HS-5 (cell line): ENCODE results near the gene MAT2B.
"Not testable (repeated sequence)": the region's sequence is repeated elsewhere in the genome, so short reads cannot be mapped to it uniquely, and the experiment has no call there.

Experiments
- DNase-seq: peaks from one replicate; pipeline ENCODE4 v3.0.0-alpha.2; 2012; ENCODE audit warnings: low read depth

MAT2B gene

DNA sequence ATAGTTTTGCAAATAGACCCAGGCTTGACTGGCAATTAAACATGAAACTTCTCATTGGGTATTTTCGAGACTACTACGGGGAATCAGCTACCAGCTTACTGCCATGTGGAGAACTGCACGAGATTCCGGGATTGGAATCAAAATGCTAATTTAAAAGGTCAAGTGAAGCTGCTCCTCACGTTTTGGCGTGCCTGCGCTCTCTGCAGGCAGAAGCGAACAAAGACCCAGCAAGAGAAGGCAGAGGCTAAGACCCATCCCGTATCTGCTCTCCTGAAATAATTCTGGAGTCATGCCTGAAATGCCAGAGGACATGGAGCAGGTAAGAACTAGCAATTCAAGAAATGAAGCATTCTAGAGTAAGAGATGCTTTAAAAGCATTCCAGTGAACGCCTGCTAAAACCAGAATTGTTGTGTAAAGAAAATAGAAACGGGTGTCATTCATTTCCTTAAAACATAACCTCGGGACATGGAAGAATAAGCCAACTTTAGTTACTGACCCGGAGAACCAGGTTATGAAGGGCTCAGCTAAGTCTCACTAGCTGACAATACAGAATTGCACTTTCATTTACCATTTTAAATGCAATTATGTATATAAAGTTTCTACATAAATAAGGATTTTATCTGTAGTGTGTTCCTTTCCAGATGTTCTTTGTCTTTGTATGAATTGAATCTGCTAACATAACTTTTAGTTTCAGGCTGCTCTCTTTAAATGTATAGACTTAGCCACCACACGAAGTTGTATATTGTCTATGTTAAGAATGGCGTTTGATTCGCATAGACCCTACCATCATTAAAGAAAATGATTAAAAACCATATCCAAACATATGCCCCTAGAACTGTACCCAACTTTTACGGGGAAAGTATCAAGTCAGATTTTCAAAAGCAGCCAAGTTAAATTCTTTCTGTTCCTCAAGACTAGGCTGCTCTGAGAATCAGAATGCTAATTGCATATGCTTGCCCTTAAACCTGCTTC, 2.0 kb upstream of the MAT2B start:
- peak; percentile 56 for DNase-seq

DNA sequence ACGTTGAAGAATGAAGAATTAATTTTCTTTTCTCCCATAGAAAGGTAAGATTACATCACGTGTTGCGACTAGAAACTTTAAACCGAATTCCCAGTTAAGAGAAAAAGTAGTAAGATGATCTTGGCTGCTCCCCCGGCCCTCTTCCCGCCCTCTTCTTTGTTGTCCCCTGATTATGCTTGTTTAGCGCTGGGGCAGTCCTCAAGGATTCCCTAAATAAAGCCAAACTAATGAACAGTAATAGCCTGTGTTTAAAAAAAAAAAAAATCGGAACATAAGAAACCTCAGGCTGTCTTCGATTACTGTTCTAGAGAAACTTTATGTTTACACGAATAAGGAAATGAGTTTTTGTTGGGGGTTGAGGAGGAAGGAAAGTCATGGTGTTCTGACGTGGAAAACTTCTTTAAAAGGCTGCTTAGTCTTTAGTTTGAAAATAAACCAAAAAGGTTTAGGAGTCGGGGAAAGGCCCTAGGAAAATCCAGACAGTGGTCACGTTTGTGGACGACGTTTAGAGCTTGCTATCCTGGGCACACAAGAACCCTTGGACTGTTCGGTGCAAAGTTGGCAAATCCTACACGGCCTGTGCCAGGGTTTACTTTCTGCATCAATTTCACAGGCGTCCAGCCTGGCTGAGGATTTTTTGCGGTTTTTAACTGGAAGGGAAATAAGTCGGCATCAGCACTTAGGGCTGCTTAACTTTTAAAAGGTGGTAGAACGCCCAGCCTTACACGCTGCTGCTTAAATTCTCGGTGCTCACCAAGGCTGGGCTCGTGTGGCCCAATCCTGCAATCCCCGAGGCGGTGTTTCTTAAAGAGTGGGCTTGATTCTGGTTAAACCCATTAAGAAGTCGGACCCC, 1.1 kb upstream of the MAT2B start:
- no peak for DNase-seq

DNA sequence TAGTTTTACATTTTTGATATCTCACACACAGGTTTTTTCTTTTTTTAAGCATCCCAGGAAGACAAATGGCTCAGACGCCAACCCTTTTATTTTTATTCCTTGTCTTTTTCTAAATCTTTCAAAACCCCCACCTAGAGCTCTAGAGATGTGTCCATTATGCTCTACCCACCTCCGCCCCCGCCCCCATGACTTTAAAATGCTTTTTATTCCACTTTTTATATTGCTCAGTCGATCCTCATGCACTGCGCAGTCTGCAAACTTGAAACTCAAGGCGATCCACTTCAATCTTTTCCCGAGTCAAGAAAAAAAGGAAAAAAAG, 411 bp upstream of the MAT2B start:
- DNase-seq, result no peak

DNA sequence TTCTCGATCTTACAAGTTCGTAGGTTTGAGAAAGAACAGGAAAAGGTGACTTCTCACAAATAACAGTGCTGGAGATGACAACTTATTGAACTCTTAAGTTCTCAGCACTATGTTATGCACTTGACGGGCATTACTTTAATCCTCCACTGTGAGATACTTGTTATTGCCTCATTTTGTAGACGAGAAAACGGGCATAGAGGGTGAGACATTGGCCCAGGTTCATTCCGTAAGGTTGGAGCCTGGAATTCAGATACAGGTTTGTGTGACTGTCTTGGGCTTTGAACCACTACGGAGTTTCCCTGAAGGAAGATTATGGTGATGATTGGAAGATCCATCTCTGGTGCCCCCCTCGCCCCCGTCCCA, 657 bp downstream of the MAT2B start:
- DNase-seq, result no peak

DNA sequence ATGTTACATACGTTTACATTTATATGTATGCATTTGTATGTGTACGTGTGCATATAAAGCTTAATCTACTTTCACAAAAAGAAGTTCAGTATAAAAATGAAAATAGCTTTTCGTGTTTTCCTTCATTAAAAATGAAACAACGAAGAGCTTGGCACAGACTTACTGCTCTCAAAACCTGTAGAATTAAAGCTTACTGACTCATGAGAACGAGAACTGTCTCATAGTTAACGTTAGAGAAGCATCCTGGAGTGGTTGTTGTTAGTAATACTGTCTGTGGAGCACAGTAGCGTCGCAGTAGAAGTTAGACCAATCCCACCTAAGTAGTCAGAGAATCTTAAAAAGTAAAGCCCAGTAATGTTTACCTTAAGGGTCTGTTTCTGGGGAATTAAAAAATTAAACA, 1.3 kb downstream of the MAT2B start:
- DNase-seq, result no peak

DNA sequence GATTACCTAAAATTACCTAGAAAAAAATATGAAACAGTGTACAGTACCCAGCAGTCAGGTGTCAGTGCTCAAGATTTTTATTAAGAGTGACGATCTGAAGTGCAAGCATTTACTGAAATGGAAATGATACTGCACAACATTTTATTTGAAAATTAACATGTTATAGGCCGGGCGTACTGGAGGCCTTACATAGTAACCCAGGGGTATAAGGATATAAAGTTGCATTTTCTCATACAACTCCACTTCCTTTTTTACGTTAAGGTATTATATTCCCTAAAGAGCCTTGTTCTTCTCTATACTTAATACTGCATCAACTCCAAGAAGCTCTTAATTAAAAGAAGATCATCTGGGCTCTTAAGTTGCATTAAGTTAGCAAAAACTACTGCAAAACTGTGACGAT, 3.3 kb downstream of the MAT2B start:
- DNase-seq, result no peak

DNA sequence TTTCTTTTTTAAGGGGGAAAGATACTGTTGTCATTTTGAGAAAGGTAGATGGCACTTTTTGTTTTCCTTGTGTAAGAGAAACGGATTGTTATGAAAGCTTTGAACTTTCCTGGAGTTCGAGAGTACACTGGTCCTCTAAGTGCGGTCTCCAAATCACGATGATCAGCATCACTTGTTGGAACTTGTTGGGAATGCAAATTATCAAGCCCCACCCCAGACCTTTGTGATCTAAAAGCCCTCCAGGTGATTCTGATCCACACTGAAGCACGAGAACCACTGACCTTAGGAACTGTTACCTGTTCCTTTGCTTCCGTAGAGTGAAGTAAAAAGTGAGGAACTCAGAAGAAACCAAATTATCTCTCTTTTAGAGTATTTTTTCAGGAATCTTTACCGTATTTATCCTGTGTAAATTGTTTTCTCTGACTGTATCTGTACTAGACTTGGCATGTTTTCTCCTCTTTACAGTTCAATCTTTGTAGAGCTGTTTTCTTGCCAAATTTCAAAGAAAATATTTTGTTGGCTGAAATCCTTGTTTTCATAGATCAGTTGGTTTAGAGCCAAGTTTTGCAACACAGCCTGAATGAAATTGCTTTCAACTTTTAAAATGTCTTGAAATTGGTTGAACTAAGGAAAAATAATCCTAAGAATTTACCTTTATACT, 4.0 kb downstream of the MAT2B start:
- no peak for DNase-seq

DNA sequence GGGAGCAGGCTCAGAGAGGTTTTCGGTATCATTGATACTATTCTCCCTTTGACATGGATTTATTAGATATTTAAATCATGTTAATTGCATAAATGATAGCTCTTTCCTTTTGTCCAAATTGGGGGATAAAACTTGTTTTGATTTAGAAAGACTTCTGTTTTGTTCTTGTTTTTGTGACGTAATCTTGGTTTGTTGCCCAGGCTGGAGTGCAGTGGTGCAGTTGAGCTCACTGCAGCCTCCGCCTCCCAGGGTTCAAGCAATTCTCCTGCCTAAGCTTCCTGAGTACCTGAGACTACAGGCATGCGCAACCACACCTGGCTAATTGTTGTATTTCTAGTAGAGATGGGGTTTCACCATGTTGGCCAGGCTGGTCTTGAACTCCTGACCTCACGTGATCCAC, 7.1 kb downstream of the MAT2B start:
- no peak for DNase-seq

DNA sequence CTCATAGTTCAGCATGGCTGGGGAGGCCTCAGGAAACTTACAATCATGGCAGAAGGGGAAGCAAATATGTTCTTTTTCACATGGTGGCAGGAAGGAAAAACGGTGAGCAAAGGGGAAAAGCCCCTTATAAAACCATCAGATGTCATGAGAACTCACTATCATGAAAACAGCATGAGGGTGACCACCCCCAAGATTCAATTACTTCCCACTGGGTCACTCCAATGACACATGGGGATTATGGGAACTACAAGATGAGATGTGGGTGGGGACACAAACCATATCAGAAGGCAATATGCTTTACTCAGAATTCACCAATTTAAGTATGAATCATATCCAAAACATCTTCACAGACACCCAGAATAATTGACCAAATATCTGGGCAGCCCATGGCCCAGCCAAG, 19.7 kb downstream of the MAT2B start:
- no peak for DNase-seq

DNA sequence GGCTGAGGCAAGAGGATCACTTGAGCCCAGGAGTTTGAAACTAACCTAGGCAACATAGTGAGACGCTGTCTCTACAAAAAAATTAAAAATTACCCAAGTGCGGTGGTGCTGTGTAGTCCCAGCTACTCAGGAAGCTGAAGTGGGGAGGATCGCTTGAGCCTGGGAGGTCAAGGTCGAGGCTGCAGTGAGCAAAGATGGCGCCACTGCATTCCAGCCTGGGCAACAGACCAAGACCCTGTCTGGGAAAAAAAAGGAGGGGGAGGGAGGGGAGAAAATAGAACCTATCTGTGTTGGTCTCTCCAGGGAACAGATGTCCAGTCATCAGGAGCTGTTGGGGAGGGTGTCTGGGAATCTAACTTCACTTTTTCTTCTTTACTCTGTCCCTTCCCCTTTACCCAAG, 24.3 kb downstream of the MAT2B start:
- DNase-seq, result no peak

DNA sequence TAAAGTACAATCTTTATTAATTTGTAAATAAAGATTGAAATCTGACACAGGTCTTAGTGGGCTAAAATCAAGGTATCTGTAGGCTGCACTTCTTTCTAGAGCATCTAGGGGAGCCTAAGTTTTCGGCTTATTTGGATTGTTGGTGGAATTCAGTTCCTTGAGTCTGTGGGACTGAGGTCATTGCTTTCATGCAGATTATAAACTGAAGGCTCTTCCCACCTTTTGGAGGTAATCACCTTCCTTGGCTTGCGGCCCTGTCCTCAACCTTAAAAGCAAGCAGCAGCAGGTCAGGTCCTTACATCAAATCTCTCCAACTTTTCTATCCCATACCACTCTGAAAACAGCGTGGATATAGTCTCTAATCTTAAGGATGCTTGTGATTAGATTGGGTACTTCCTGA, 25.9 kb downstream of the MAT2B start:
- DNase-seq, result no peak

DNA sequence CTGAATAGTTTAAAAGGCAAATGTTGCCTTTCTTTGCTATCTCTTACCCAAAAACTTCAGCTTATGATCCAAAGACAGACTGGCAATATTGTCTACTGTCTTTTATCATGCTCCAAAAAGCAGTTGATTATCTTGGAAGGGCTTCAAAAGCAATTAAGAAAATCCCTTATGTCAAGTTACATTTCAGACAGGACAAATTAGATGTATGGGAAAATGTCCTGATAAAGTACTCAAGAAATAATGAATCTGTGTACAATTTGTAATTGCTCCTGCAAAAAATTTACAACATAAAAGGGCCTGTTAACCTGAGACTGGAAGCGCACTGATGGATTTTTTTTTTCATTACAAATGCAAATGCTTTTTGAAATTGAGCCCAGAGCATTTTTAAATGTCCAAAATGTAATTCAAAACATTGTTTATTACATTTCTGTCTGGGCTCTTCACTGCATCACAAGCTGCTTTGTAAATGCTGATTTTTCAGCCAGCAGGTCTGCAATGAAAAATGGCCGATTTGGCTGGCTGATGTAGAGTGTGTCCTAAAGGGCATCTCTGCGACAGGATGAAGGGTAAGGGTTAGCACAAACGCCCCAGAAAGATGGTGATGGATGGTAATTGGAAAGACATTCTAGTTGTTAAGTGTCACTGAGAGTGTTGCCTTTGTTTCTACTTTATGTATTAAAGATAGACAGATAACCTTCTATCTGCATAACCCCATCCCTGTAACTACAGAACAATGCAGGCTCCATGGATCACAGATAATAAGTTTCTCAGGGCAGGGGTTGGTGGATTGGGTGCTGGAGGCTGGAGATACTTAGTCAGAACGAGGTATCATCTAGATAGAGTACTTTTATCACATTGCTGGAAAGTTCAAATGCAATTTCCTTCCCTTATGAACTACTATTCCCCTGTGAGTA, 27.0 kb downstream of the MAT2B start:
- no peak for DNase-seq

DNA sequence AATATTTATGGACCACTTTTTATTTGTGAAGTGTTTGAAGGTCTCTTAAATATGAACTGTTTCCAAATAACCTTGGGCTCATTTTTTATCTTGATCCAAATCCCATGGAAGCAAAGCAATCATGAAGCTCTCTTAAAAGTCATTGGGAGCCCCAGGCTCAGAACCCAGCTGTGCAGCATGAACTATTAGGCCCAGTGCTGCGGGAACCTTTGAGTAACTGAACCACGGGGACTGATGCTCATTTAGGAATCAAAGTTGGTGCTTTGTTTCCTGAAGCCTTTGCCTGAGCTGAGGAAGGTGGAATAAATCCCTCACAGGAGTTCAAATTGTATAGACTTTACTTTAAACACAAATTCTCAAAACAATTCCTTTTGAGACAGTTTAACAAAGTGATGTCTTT, 27.8 kb downstream of the MAT2B start:
- DNase-seq, result no peak

DNA sequence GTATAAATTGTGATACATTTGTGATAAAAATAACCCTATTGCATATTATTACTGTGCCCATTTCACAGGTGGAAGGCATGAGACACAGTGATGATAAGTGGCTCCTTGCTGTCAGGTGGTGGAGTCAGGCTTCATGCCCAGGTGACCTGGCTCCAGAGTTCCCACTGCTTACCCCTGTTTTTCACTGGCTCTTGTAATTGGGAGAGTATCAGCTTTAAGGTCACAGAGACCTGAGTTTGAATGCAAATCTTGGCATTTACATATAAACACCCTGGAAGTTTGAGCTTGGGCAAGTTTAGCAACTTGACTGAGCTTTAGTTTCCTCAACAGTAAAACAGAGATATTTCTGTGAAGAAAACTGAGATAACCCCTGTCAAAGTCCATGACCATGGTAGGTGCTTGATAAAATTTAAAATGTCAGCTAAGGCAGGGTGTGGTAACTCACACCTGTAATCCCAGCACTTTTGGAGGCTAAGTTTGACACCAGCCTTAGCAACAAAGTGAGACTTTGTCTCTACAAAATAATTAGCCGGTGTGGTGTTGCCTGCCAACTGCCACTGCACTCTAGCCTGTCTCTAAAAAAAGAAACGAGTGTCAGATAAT, 29.2 kb downstream of the MAT2B start:
- no peak for DNase-seq

DNA sequence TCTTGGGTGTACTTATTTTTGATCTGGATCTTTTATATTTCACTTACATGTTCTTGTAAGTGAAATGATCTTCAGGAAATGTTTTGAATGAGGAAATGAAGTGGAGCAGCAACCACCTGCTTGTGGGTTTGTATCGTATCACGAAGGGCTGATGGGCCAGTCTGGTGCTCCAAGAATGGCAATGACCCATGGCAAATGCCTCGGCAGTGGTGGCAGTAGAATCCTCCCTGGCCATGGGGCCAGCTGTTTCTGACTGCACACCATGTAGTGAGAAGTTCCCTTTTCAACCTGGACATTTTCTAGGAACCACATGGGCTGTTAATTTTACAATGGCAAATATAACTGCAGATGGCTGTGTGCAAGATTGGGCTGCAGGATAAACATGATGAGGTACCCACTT, 29.9 kb downstream of the MAT2B start:
- DNase-seq, result no peak

DNA sequence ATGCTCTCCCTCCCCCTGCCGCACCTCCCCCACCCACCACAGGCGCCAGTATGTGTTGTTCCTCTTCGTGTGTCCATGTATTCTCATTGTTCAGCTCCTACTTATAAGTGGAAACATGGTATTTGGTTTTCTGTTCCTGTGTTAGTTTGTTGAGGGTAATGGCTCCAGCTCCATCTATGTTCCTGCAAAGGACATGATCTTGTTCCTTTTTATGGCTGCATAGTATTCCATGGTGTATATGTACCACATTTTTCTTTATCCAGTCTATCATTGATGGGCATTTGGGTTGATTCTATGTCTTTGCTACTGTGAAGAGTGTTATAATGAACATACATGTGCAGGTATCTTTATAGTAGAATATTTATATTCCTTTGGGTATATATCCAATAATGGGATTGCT, 31.0 kb downstream of the MAT2B start:
- not testable (repeated sequence) for DNase-seq

DNA sequence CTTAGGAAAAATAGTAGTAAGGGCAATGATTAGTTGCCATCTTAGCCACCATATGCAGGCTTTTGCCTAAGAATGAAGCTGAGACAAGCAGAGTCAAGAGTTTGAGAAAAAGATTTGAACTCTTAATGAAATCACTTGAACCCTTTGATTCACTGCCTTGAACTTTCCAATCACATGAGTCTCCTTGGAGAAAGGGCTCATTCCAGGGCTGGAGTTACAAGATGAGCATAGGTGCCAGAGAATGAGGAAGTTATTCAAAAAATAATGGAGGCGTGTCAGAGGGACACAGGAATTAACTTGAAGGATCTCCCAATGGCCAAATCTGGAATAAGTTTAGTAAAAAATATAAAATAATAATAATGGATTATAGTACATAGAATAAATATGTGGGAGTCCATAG, 35.3 kb downstream of the MAT2B start:
- DNase-seq, result no peak

DNA sequence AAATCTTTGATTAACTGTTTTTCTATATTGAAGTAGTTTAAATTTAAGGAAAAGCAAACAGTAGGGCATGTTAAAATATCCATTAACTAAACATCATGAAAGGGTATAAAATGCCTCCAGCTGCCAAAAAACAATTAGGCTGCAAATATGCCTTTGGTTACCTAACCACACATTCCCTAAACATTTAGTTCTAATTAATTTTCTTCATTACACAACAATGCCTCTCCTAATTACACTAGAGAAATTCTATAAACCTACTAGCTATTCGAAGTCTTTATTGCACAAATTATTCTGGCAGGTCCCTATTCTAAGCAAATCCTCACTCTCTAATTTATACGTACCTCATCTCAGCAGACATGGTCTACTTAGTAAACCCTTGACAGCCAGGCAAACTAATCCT, 37.4 kb downstream of the MAT2B start:
- DNase-seq, result no peak

DNA sequence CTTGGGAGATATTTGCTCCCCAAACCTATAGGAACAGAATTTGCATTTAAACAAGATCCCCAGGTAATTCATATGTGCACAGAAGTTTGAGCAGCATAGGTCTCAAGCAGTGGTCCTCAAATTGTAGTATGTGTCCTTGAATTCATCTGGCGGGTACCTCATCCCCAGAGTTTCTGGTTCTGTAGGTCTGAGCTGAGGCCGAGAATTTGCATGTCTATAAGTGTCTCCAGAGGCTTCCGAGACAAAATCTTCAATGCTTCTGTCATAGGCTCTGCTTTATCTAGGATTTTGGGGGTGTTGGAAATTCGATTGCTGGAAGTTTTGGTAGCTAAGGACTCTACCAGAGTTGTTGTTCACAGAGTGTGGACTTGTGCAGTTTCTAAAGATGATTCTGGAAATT, 38.6 kb downstream of the MAT2B start:
- no peak for DNase-seq

DNA sequence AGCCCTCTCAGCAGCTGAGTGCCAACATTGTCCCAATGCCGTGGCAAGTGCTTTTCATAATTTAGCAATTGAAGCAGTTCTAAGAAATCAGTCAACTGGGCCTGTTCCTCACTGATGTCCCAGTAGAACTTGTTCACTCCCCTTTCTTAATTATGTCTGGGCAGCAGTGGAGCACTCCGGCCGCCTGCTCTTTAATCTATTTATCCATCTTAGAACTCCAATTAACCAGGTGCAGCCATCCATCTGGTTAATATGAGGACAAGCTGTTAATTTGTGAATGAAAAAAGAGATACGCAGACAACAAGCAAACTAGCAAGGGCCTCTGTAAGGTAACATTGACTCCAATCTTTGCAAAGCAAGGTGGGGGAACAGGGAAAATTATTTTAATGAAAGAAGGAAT, 39.4 kb downstream of the MAT2B start:
- no peak for DNase-seq

DNA sequence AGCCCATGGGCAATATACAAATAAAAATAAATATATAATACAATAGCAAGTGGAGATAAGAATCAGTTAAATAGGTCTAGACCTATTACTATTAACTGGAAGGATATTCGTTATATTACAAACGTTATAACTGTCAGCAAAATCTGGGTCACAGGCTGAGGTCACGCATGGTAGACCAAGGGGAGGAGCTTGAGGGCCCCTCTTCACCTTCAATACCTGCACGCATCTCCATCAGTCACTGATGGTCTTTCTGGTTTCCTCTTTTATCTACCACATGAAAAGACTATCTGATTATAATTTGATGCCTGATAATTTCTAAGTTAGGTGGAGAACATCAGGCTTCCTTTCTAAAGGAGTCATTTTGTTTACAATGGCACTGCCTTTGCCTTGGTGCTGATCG, 43.2 kb downstream of the MAT2B start:
- DNase-seq, result no peak
